Epithelial cell of esophagus (primary cell): Measurements from ENCODE around the gene SERINC1.

Experiments
- DNase-seq: peaks from one replicate; pipeline ENCODE4 v3.0.0; 2010; ENCODE audit warnings: low read depth
- H3K4me3 ChIP-seq: 2 replicates; pipeline ENCODE4 v1.5.1; 2011; ENCODE audit warnings: mild to moderate bottlenecking, low read length, control low read depth
- CTCF ChIP-seq: IDR thresholded peaks from 2 replicates; pipeline ENCODE4 v1.5.1; 2011; ENCODE audit warnings: low read depth, mild to moderate bottlenecking, low read length, control low read depth, inconsistent platforms; ENCODE audit not compliant: insufficient read depth; ENCODE audit errors: missing control alignments

Gene SERINC1

GRCh38 chr6:122407712-122408111 lies 63.9 kb downstream of the SERINC1 start:
- no peak overlapping the region for H3K4me3 ChIP-seq
- no peak for DNase-seq
- TF ChIP-seq CTCF = no peak

GRCh38 chr6:122406187-122406586 lies 65.4 kb downstream of the SERINC1 start:
- H3K4me3 ChIP-seq = no peak overlapping the region
- TF ChIP-seq CTCF = no peak
- no peak for DNase-seq

- H3K4me3 ChIP-seq = no peak overlapping the region
- TF ChIP-seq CTCF = peak; percentile 42
- DNase-seq = peak; percentile 29
These were observed 66.2 kb downstream of the SERINC1 start for GRCh38 chr6:122405417-122405816.

- no peak for TF ChIP-seq CTCF
- H3K4me3 ChIP-seq = no peak overlapping the region
- no peak for DNase-seq
These were observed 67.2 kb downstream of the SERINC1 start for GRCh38 chr6:122404444-122404843.

GRCh38 chr6:122401104-122401503 lies 70.5 kb downstream of the SERINC1 start:
- no peak for DNase-seq
- H3K4me3 ChIP-seq = peak overlapping the region; percentile 0
- no peak for TF ChIP-seq CTCF

- peak overlapping the region; percentile 95 for H3K4me3 ChIP-seq
- no peak for TF ChIP-seq CTCF
- no peak for DNase-seq
These were observed 71.0 kb downstream of the SERINC1 start for GRCh38 chr6:122400462-122401089.

- no peak for TF ChIP-seq CTCF
- peak; percentile 14 for DNase-seq
- peak overlapping the region; percentile 95 for H3K4me3 ChIP-seq
These were observed 71.5 kb downstream of the SERINC1 start for GRCh38 chr6:122400121-122400450.
